OCI-M2 (cell line): ENCODE measurements around the gene PLCH1.
"Not testable (repeated sequence)": the region's sequence is repeated elsewhere in the genome, so short reads cannot be mapped to it uniquely, and the experiment has no call there.

Source experiments
- DNase-seq: peaks from one replicate; lab custom pipeline; 2025; ENCODE audit not compliant: unreplicated experiment; lab: John Stamatoyannopoulos, UW

Gene PLCH1

GRCh38 chr3:155646128-155646527 lies 98.7 kb downstream of the PLCH1 start:
- DNase-seq, result no peak

DNA sequence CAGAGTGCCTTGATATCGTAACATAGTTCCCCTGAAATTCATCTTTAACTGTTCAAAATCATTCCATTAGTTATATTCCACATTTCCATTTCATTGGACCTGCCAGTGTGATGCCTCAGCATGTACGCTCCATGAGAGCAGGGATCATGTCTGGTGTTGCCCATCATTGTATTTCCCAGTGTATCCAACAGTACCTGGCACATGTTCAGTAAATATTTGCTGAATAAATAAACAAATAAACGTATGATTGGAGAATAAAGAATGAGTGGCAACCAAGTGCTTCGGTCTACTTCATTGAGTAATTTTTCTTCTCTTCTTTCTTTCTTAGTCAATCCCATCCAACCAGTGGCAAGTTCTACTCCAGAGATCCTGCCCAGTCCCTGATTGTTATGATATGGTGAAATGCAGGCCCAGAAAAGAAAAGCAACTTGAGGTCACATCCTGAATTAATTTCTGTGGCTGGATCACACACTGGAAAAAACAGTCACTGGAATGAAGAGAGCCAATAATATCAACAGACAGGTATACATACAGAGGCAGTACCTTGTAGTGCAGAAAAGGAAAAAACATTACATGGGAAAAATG lies 101.2 kb downstream of the PLCH1 start:
- no peak for DNase-seq

DNA sequence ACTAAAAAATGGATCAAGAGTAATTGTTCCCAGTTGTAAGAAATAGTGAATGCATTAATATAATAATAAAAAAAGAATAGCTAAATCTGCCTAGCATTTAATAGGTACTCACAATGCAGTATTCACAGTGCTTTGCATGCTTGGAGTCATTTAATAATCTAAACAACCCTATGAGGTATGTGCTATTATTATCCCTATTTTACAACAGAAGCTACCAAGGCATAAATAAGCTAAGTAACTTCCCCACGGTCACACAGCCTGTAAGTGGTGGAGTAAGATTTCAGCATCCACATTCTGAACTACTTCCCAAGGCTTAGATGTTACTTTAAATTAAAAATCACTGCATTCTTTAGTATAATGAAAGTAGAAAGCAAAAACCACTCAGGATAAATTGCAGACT lies 102.9 kb downstream of the PLCH1 start:
- no peak for DNase-seq

GRCh38 chr3:155640098-155640497 lies 104.8 kb downstream of the PLCH1 start:
- no peak for DNase-seq

- no peak for DNase-seq
These were observed 105.3 kb downstream of the PLCH1 start for GRCh38 chr3:155639462-155640055.

GRCh38 chr3:155638461-155638860 lies 106.4 kb downstream of the PLCH1 start:
- DNase-seq, result not testable (repeated sequence)

DNA sequence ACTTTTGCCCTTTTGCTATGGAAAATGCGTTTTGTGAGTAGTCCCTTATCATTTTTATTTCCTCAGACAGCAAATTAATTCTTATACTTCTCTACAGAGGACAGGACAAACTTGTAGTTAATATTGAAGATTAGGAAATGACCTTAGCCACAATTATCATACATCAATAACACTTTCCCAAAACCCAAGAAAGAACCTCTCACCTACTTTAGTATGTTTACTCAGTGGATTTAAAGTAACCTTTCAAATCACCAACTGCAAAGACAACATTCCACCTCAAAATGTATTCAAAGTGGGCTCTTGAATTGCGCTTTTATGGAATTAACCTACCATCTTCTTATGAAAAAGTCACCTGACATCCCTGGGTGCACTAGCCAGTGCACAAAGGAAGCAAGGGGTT lies 107.3 kb downstream of the PLCH1 start:
- DNase-seq, result no peak

DNA sequence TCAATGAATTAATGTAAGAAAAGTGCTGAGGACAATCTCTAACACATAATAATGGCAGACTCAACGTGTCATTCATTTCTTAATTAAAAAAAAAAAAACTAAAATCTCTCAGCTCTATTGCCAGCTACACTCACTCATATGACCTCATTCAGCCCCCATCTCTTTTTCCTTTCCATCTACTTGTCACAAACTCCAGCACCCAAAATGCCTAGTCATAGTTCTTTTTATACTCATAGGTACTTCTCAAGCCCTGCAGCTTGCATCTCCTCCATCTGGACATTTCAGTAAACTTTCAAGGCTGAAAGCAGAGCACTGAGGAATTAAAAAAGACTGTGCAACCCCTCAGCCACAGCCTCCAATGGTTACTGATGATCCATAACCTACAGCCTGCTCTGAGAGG lies 109.8 kb downstream of the PLCH1 start:
- DNase-seq, result no peak

- no peak for DNase-seq
These were observed 110.7 kb downstream of the PLCH1 start for GRCh38 chr3:155634121-155634719.

DNA sequence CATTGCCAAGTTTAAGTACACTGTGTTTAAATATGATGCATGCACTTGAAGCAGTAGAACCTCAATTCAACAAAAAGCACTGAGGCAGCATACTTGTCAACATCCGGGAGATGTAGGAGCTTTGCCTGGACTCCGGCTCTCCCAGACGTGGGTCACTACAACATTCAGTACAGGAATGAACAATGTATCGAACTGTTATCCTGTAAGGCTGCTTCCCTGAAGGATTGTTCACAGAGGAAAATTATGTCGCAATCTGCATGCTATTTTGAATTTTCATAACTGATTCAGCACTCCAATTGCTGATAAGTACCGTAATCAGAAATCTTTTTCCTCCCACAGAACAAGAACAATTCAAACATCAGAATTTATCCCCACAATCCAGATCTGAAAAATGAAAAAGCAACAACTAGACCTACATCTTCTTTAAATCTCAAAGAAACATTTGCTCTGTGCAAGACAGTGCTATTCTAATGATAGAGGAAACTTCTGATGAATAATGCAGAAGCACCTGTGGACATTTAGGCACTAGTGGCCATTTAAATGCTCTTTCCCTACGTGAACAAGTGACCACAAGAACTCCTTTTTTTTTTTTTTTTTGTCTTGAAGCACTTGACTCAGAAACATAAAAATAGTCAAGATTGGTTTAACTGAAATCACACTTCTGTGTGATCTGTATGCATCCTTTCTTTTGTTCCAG lies 113.4 kb downstream of the PLCH1 start:
- no peak for DNase-seq

DNA sequence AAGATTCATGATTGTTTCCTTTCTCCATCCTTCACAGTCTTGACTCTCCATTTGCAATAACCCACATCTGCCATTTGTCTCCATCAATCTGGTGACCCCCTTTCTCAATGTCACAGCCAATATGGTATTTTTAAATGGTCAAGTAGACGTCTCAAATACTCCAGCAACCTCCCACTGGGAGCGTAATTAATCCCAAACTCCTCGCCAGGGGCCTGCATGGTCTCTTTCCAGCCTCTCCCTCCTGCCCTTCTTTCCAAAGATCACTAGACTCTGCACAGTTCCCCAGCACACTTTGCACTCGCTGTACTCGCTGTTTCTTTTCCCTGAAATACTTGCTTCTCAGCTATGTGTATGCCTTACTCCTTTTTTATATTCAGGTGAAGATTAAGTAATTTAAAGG lies 115.3 kb downstream of the PLCH1 start:
- DNase-seq, result no peak

GRCh38 chr3:155629056-155629455 lies 115.8 kb downstream of the PLCH1 start:
- no peak for DNase-seq

GRCh38 chr3:155622647-155623046 lies 122.2 kb downstream of the PLCH1 start:
- not testable (repeated sequence) for DNase-seq

DNA sequence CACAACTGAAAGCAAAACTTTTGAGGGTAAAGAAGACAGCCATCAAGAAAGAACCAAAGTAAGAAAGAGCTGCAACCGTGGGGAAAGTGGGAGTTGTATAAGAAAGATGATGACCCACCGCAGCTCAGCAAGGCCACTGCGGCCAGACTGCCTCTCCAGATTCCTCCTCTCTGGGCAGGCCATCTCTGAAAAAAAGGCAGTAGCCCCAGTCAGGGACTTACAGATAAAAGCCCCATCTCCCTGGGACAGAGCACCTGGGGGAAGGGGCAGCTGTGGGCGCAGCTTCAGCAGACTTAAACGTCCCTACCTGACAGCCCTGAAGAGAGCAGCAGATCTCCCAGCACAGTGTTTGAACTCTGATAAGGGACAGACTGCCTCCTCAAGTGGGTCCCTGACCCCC lies 124.3 kb downstream of the PLCH1 start:
- DNase-seq, result not testable (repeated sequence)

DNA sequence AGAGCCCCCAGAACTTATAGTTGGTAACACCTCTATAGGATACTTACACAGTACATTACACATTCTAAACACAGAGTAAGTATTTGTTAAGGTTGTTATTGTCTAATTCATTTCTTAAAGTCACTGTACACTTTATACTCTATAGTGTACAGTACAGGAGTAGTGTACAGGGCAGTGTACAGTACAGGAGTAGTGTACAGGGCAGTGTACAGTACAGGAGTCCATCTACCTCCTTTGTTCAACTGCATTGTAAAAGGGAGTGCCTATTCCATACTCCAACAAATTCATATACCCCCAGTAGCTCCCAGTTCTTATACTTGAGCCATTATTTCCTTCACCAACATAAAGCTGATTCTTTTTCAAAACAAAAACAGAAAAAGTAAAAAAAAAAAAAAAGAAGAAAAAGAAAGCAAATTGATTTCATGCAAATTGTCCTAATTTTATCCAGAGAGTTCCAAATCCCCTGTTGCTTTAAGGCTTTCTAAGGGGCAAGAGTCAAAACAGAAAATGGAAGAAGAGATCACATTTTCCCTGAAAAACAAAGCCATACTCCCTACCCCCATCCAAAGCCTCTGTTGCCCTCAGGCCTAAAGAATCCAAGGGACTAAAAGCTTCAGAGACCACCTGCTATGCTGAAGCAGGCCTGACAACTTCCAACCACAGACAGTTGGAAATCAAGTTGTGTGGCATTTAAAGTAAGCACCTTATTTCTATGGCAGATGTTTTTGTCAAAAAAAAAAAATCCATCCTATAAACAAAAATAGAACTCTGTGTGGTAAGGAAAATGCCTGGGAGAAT lies 125.6 kb downstream of the PLCH1 start:
- DNase-seq, result no peak

DNA sequence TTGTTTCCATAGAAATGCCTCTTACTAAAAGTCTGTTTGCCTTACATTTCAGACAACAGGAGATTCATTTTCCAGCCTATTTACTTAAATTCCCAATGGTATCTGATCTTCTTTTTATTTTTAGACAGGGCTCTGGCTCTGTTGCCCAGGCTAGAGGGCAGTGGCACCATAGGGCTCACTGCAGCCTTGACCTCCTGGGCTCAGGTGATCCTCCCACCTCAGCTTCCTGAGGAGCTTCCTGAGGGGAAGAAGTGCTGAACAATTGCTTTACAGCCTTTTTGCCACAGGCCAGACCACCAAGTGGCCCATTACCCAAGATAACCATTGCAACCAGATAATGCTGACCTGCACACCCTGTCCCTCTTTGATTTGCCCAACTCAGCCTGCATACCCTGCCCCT lies 126.3 kb downstream of the PLCH1 start:
- no peak for DNase-seq

- DNase-seq, result no peak
These were observed 127.4 kb downstream of the PLCH1 start for GRCh38 chr3:155617346-155617925.

GRCh38 chr3:155615141-155615540 lies 129.7 kb downstream of the PLCH1 start:
- not testable (repeated sequence) for DNase-seq

DNA sequence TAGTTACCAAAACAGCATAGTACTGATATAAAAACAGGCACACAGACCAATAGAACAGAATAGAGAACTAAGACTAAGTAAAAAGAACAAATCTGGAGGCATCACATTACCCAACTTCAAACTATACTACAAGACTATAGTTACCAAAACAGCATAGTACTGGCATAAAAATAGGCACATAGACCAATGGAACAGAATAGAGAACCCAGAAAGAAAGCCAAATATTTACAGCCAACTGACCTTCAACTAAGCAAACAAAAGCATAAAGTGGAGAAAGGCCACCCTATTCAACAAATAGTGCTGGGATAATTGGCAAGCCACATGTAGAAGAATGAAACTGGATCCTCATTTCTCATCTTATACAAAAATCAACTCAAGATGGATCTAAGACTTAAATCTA lies 130.5 kb downstream of the PLCH1 start:
- not testable (repeated sequence) for DNase-seq

DNA sequence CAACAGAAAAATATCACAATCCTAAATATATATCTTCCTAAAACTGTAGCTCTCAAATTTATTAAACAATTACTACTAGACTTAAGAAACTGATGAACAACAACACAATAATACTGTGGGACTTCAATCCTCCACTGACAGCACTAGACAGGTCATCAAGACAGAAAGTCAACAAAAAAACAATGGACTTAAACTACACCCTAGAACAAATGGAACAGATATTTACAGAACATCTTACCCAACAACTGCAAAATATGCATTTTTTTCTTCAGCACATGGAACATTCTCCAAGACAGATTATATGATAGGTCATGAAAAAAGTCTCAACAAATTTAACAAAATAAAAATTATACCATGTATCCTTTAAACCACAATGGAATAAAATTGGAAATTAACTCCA lies 133.4 kb downstream of the PLCH1 start:
- DNase-seq, result no peak

- DNase-seq, result no peak
These were observed 135.3 kb downstream of the PLCH1 start for GRCh38 chr3:155609586-155609985.
